Cardiac fibroblast (primary cell): ENCODE measurements around the gene MTHFD2L.
"Not testable (repeated sequence)": the region's sequence is repeated elsewhere in the genome, so short reads cannot be mapped to it uniquely, and the experiment has no call there.

Experiments
- DNase-seq, 2 donors: peaks; one replicate each; pipeline versions ENCODE4 v3.0.0 to v3.0.0-alpha.2; 2010; ENCODE audit warnings: low read depth in 2 of 2
- H3K4me3 ChIP-seq, 2 donors: replicated peaks in 1 of 2; 1 replicate in 1 of 2; 2 replicates in 1 of 2; pipeline ENCODE4 v1.5.1; 2011; ENCODE audit warnings: low read depth in 2 of 2, low read length in 2 of 2, mild to moderate bottlenecking in 2 of 2, moderate library complexity in 1 of 2
- CTCF ChIP-seq: IDR thresholded peaks from one replicate; pipeline ENCODE4 v1.5.1; 2011; ENCODE audit warnings: low read depth, mild to moderate bottlenecking, low read length, inconsistent platforms

The MTHFD2L gene

DNA sequence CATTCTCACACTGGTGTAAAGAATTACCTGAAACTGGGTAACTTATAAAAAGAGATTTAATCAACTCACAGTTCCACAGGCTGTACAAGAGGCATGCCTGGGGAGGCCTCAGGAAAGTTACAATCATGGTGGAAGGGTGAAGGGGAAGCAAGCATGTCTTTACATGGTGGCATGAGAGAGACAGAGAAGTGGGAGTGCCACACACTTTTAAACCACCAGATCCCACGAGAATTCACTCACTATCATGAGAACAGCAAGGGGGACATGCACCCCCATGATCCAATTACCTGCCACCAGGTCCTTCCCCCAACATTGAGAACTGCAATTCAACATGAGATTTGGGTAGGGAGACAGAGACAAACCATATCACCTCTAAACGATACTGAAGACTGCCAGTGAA, 173.3 kb downstream of the MTHFD2L start:
- no peak overlapping the region for H3K4me3 ChIP-seq
- TF ChIP-seq CTCF, result no peak
- DNase-seq, result no peak

GRCh38 chr4:74331944-74332343, 174.0 kb downstream of the MTHFD2L start:
- no peak for TF ChIP-seq CTCF
- H3K4me3 ChIP-seq, result no peak overlapping the region

DNA sequence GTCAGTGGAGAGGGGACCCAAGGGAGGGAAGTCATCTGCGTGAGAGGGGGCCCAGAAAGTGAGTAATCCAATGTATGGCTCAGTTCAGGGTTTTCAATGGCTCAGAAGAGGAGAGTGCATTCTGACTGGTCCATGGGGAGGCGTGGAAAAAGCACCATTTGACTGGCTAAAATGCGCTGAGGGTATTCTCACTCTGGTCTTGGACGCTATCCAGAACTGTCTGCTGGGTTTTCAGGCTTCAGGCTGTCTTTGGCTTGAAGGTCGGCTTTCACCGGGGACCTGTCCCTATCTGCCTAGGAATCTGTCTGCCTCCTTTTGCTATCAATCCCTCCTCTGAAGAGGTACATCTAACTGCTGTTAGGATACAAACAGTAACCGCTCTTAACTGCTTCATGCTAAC, 176.7 kb downstream of the MTHFD2L start:
- TF ChIP-seq CTCF, result no peak
- no peak for DNase-seq
- no peak overlapping the region for H3K4me3 ChIP-seq

More at GRCh38 chr4:74331944-74332343, 174.0 kb downstream of the MTHFD2L start:
- DNase-seq, result no peak

- no peak overlapping the region for H3K4me3 ChIP-seq
- no peak for TF ChIP-seq CTCF
- DNase-seq, result no peak
Measured at GRCh38 chr4:74335341-74336021, 177.6 kb downstream of the MTHFD2L start.

DNA sequence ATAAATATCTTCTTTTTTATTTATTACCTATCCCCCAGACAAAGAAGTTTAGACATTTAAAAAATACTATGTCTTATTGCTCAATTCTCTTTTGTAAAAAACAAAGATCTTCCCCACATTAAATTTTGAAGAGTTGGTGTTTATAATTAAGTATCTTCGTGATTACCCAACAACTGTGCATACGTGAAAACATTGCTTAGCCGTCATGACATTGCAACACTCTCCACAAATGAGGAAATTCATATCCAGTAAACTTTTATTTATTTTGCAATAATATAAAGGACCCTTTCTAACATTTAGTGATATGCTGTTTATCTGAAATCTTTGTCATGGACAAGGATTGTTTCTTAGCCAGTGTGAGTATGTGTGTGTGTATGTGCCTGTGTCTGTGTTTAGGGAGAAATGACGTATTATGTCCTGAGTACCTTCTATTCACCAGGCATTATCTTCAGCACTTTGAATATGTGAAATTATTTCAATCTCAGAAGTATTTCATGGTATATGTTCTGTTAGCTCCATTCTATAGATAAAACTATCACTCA, 180.9 kb downstream of the MTHFD2L start:
- DNase-seq, result peak in 1 of 2 donors; percentile 68
- no peak for TF ChIP-seq CTCF
- no peak overlapping the region for H3K4me3 ChIP-seq

- no peak overlapping the region for H3K4me3 ChIP-seq
- DNase-seq, result no peak
- no peak for TF ChIP-seq CTCF
Measured at GRCh38 chr4:74339501-74339900, 181.6 kb downstream of the MTHFD2L start.

DNA sequence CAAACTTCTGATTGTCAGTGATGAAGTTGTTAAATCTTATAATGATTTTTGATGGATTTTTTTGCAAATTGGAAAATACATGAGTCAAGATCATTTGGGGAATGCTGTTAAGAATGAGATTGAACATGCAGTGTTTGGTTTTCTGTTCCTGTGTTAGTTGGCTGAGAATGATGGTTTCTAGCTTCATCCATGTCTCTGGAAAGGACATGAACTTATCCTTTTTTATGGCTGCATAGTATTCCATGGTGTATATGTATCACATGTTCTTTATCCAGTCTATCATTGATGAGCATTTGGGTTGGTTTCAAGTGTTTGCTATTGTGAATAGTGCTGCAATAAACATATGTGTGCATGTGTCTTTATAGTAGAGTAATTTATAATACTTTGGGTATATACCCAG, 182.5 kb downstream of the MTHFD2L start:
- H3K4me3 ChIP-seq, DNase-seq: not testable (repeated sequence)
